ENCODE results near the gene GSK3B. TPM values are rescaled to one million over a fixed set of nuclear protein-coding genes. Genes with fewer than 3 reads are reported as not detected.
A peak's percentile ranks its signal among the peaks of the same experiment; 100 is the strongest.
"Not testable (repeated sequence)": the region's sequence is repeated elsewhere in the genome, so short reads cannot be mapped to it uniquely, and the experiment has no call there.

Gene GSK3B
- total and polyA plus RNA-seq, 2 donors from 2014 or later, result 6.4 to 52.1 TPM

- FAIRE-seq (no peak), DNase-seq (no peak)
- intact Hi-C loops (cut with DNase I), result no loop called here
- no peak overlapping the region for H3K27ac ChIP-seq (ENCODE audit: low read depth in 2 of 2, low read length in 2 of 2)
- no peaks in the 10 kb centered on the region for H3K27me3 ChIP-seq (ENCODE audit: control insufficient read depth, insufficient read depth, low read length)
- no peak for TF ChIP-seq CTCF (IDR thresholded peaks at IDR 0.05; ENCODE audit: borderline replicate concordance, extremely low read depth, insufficient read depth)
- H3K9ac ChIP-seq (ENCODE audit: low read length in 3 of 3), result no peak overlapping the region
- H3K4me1 ChIP-seq (ENCODE audit: control insufficient read depth in 2 of 3, insufficient read depth in 2 of 3, low read depth in 1 of 3, low read length in 3 of 3), result peaks cover 0 to 5% (median 0%) of the 10 kb centered on the region in 3 donors
- no peaks in the 10 kb centered on the region for H3K9me3 ChIP-seq (ENCODE audit: control insufficient read depth in 2 of 3, insufficient read depth in 1 of 3, low read length in 3 of 3)
- no peak overlapping the region for H3K4me3 ChIP-seq (ENCODE audit: low read length in 3 of 3)
- H3K36me3 ChIP-seq (ENCODE audit: control insufficient read depth in 2 of 3, insufficient read depth in 3 of 3, low read length in 3 of 3), result no peaks in the 10 kb centered on the region
These were observed 36.6 kb downstream of the GSK3B start for GRCh38 chr3:120057626-120058025.

GRCh38 chr3:120057029-120057428 lies 37.2 kb downstream of the GSK3B start:
- FAIRE-seq (peak; percentile 32), DNase-seq (no peak)
- H3K4me1 ChIP-seq (ENCODE audit: control insufficient read depth in 2 of 3, insufficient read depth in 2 of 3, low read depth in 1 of 3, low read length in 3 of 3), result peaks cover 0 to 11% (median 0%) of the 10 kb centered on the region in 3 donors
- H3K27ac ChIP-seq (ENCODE audit: low read depth in 2 of 2, low read length in 2 of 2), result no peak overlapping the region
- no peak overlapping the region for H3K4me3 ChIP-seq (ENCODE audit: low read length in 3 of 3)
- no peaks in the 10 kb centered on the region for H3K27me3 ChIP-seq (ENCODE audit: control insufficient read depth, insufficient read depth, low read length)
- no peaks in the 10 kb centered on the region for H3K9me3 ChIP-seq (ENCODE audit: control insufficient read depth in 2 of 3, insufficient read depth in 1 of 3, low read length in 3 of 3)
- intact Hi-C loops (cut with DNase I), result no loop called here
- no peak overlapping the region for H3K9ac ChIP-seq (ENCODE audit: low read length in 3 of 3)
- TF ChIP-seq CTCF (IDR thresholded peaks at IDR 0.05; ENCODE audit: borderline replicate concordance, extremely low read depth, insufficient read depth), result no peak
- H3K36me3 ChIP-seq (ENCODE audit: control insufficient read depth in 2 of 3, insufficient read depth in 3 of 3, low read length in 3 of 3), result no peaks in the 10 kb centered on the region

GRCh38 chr3:120053647-120054046 lies 40.6 kb downstream of the GSK3B start:
- intact Hi-C loops (cut with DNase I); H3K27me3 ChIP-seq (ENCODE audit: control insufficient read depth, insufficient read depth, low read length); H3K4me3 ChIP-seq (ENCODE audit: low read length in 3 of 3); H3K36me3 ChIP-seq (ENCODE audit: control insufficient read depth in 2 of 3, insufficient read depth in 3 of 3, low read length in 3 of 3); H3K27ac ChIP-seq (ENCODE audit: low read depth in 2 of 2, low read length in 2 of 2); DNase-seq; FAIRE-seq; H3K9me3 ChIP-seq (ENCODE audit: control insufficient read depth in 2 of 3, insufficient read depth in 1 of 3, low read length in 3 of 3); H3K9ac ChIP-seq (ENCODE audit: low read length in 3 of 3): not testable (repeated sequence)
- H3K4me1 ChIP-seq (ENCODE audit: control insufficient read depth in 2 of 3, insufficient read depth in 2 of 3, low read depth in 1 of 3, low read length in 3 of 3), result peaks cover 0 to 12% (median 4%) of the 10 kb centered on the region in 3 donors

- Histone ChIP-seq H3K27ac (ENCODE audit: low read depth in 2 of 2, low read length in 2 of 2) (no peak overlapping the region), H3K9me3 (ENCODE audit: control insufficient read depth in 2 of 3, insufficient read depth in 1 of 3, low read length in 3 of 3) (no peaks in the 10 kb centered on the region), H3K4me1 (ENCODE audit: control insufficient read depth in 2 of 3, insufficient read depth in 2 of 3, low read depth in 1 of 3, low read length in 3 of 3) (peaks cover 0 to 12% (median 4%) of the 10 kb centered on the region in 3 donors), H3K9ac (ENCODE audit: low read length in 3 of 3) (no peak overlapping the region), H3K36me3 (ENCODE audit: control insufficient read depth in 2 of 3, insufficient read depth in 3 of 3, low read length in 3 of 3) (no peaks in the 10 kb centered on the region), H3K27me3 (ENCODE audit: control insufficient read depth, insufficient read depth, low read length) (no peaks in the 10 kb centered on the region), H3K4me3 (ENCODE audit: low read length in 3 of 3) (no peak overlapping the region)
- intact Hi-C loops (cut with DNase I), result no loop called here
- DNase-seq, result no peak
- TF ChIP-seq CTCF (IDR thresholded peaks at IDR 0.05; ENCODE audit: borderline replicate concordance, extremely low read depth, insufficient read depth), result no peak
- FAIRE-seq, result no peak
These were observed 41.6 kb downstream of the GSK3B start for GRCh38 chr3:120052677-120053076.

All from kidney (tissue), 14 donors.